Lower lobe of right lung (tissue), 2 donors: Measurements from ENCODE around the gene SHANK1. TPM values are rescaled to one million over a fixed set of nuclear protein-coding genes. Genes with fewer than 3 reads are reported as not detected.

ENCODE experiments used
- ATAC-seq, 2 donors: fragments of 200-7000 bp; cut with Tn5 transposase; one replicate each; pipeline ENCODE4 v1.9.1; 2020 to 2022; ENCODE audit warnings: mild to moderate bottlenecking in 2 of 2, moderate library complexity in 2 of 2
- DNase-seq: peaks from one replicate; pipeline ENCODE4 v3.0.0-alpha.2; 2020
- H3K27ac ChIP-seq: fragments of 200-600 bp; one replicate; pipeline ENCODE4 v1.8.0; 2022
- H3K27me3 ChIP-seq: fragments of 200-600 bp; one replicate; pipeline ENCODE4 v1.8.0; 2022; ENCODE audit warnings: low read depth
- H3K36me3 ChIP-seq: fragments of 200-600 bp; one replicate; pipeline ENCODE4 v1.8.0; 2022; ENCODE audit warnings: mild to moderate bottlenecking
- H3K4me1 ChIP-seq: fragments of 200-600 bp; one replicate; pipeline ENCODE4 v1.8.0; 2022
- H3K4me3 ChIP-seq: fragments of 200-600 bp; one replicate; pipeline ENCODE4 v1.8.0; 2022; ENCODE audit warnings: mild to moderate bottlenecking
- H3K9me3 ChIP-seq: fragments of 200-600 bp; one replicate; pipeline ENCODE4 v1.8.0; 2022
- CTCF ChIP-seq: fragments of 200-600 bp; IDR thresholded peaks from one replicate; pipeline ENCODE4 v1.8.0; 2022; ENCODE audit warnings: antibody characterized with exemption, mild to moderate bottlenecking
- intact Hi-C: fragments of 100-400 bp; cut with DNase I; formaldehyde crosslinking; loops from one replicate; pipeline ENCODE4 v1.11.0; 2022
- total RNA-seq: library from RNA; stranded (reverse); fragmentation: NEBNext Ultra II Directional; extraction: Animal tissue kit (Norgen Biotek cat#: 25700); gene quantifications from one replicate; pipeline ENCODE4 v1.2.1, GENCODE V29; 2021
- donor health status: DM: no; HTN: yes; CAD: no; lungs with severe emphysema.

Gene SHANK1
- total RNA-seq, 1 donor from 2014 or later: 0.71 TPM

- H3K4me3 ChIP-seq: no peak overlapping the region
- DNase-seq (no peak), ATAC-seq (no peak)
- intact Hi-C loops: no loop called here
- H3K27ac ChIP-seq: no peak overlapping the region
- peaks cover 61% of the 10 kb centered on the region for H3K27me3 ChIP-seq
- peaks cover 5% of the 10 kb centered on the region for H3K4me1 ChIP-seq
- H3K36me3 ChIP-seq: no peaks in the 10 kb centered on the region
- TF ChIP-seq CTCF: no peak
- H3K9me3 ChIP-seq: no peaks in the 10 kb centered on the region
Measured at GRCh38 chr19:50716178-50717025, 3.2 kb downstream of the SHANK1 start.

- no peak for TF ChIP-seq CTCF
- Histone ChIP-seq H3K27ac (no peak overlapping the region), H3K36me3 (no peaks in the 10 kb centered on the region), H3K9me3 (no peaks in the 10 kb centered on the region), H3K27me3 (peaks cover 54% of the 10 kb centered on the region), H3K4me1 (peaks cover under 1% of the 10 kb centered on the region), H3K4me3 (no peak overlapping the region)
- DNase-seq: no peak
- intact Hi-C loops: no loop called here
- no peak for ATAC-seq
Measured at GRCh38 chr19:50713556-50714236, 5.9 kb downstream of the SHANK1 start.

GRCh38 chr19:50712833-50713232, 6.8 kb downstream of the SHANK1 start:
- H3K9me3 ChIP-seq: no peaks in the 10 kb centered on the region
- ATAC-seq: no peak
- H3K4me1 ChIP-seq: no peaks in the 10 kb centered on the region
- peaks cover 47% of the 10 kb centered on the region for H3K27me3 ChIP-seq
- no peak for TF ChIP-seq CTCF
- no peak overlapping the region for H3K4me3 ChIP-seq
- no peak overlapping the region for H3K27ac ChIP-seq
- no peaks in the 10 kb centered on the region for H3K36me3 ChIP-seq
- intact Hi-C loops: no loop called here
- DNase-seq: no peak

GRCh38 chr19:50711805-50712204, 7.8 kb downstream of the SHANK1 start:
- ATAC-seq: no peak
- no peak for DNase-seq
- Histone ChIP-seq H3K9me3 (no peaks in the 10 kb centered on the region), H3K36me3 (no peaks in the 10 kb centered on the region), H3K4me1 (no peaks in the 10 kb centered on the region), H3K4me3 (no peak overlapping the region), H3K27ac (no peak overlapping the region), H3K27me3 (peaks cover 37% of the 10 kb centered on the region)
- intact Hi-C loops: no loop called here
- no peak for TF ChIP-seq CTCF

GRCh38 chr19:50711196-50711595, 8.4 kb downstream of the SHANK1 start:
- ATAC-seq (no peak), DNase-seq (no peak)
- H3K4me1 ChIP-seq: no peaks in the 10 kb centered on the region
- no peaks in the 10 kb centered on the region for H3K36me3 ChIP-seq
- no peak overlapping the region for H3K27ac ChIP-seq
- intact Hi-C loops: no loop called here
- no peak for TF ChIP-seq CTCF
- H3K27me3 ChIP-seq: peaks cover 36% of the 10 kb centered on the region
- H3K4me3 ChIP-seq: no peak overlapping the region
- H3K9me3 ChIP-seq: no peaks in the 10 kb centered on the region
